Ovary (tissue), 9 donors: Measurements from ENCODE around the gene PIK3C2G. TPM values are rescaled to one million over a fixed set of nuclear protein-coding genes. Genes with fewer than 3 reads are reported as not detected.

Experiments
- DNase-seq, 5 donors: peaks; one replicate each; pipeline ENCODE4 v3.0.0-alpha.2; 2019 to 2020
- H3K27ac ChIP-seq, 2 donors: fragments of 200-600 bp; one replicate each; pipeline versions ENCODE4 v1.5.1 to v1.8.0; 2019 to 2022
- H3K27me3 ChIP-seq: fragments of 200-600 bp; one replicate; pipeline ENCODE4 v1.8.0; 2022
- H3K36me3 ChIP-seq: fragments of 200-600 bp; sonication (generic); one replicate; pipeline ENCODE4 v1.5.1; 2019
- H3K4me1 ChIP-seq: one replicate; pipeline ENCODE4 v1.8.1; 2013; ENCODE audit warnings: mild to moderate bottlenecking, moderate library complexity; ENCODE audit not compliant: insufficient read depth
- H3K4me3 ChIP-seq: fragments of 200-600 bp; sonication (generic); one replicate; pipeline ENCODE4 v1.5.1; 2017
- H3K9me3 ChIP-seq, 2 donors: fragments of 200-600 bp in 1 of 2; sonication (generic) in 1 of 2; one replicate each; pipeline versions ENCODE4 v1.5.1 to v1.8.1; 2013 to 2019; ENCODE audit warnings: mild to moderate bottlenecking in 1 of 2, moderate library complexity in 1 of 2
- CTCF ChIP-seq, 3 donors: fragments of 450-650 bp in 2 of 3; fragments of 200-600 bp in 1 of 3; IDR thresholded peaks; one replicate each; pipeline versions ENCODE4 v1.5.1 to v1.8.0; 2016 to 2022; ENCODE audit warnings: antibody characterized with exemption in 3 of 3, mild to moderate bottlenecking in 1 of 3
- EP300 ChIP-seq: sonication (generic); formaldehyde crosslinking; IDR thresholded peaks from one replicate; pipeline ENCODE4 v1.6.1; 2017; ENCODE audit warnings: antibody characterized with exemption
- POLR2A ChIP-seq: fragments of 450-650 bp; IDR thresholded peaks from one replicate; pipeline ENCODE4 v1.6.1; 2017; ENCODE audit warnings: antibody characterized with exemption, mild to moderate bottlenecking, moderate library complexity
- WGBS, 3 donors: extraction: QIAGEN DNeasy Blood & Tissue Kit in 1 of 3; methylation state at CpG; one replicate each; pipeline versions ENCODE4 v1.1.5 to v1.1.7; 2013 to 2017; 5-methylcytosine and 5-hydroxymethylcytosine counted together
- intact Hi-C, 4 donors: fragments of 100-400 bp; cut with DNase I; formaldehyde crosslinking; loops; one replicate each; pipeline versions ENCODE4 v1.11.0 to v1.15.1; 2022 to 2023
- polyA plus RNA-seq, 2 donors: library from polyadenylated mRNA; stranded (reverse); fragments of 200-250 nt in 1 of 2; fragments of 350-450 nt in 1 of 2; fragmentation: Illumina TruSeq in 1 of 2; extraction: RNeasy Lipid Tissue Mini Kit (QIAGEN cat#74804) in 1 of 2; gene quantifications; one replicate each; pipeline ENCODE4 v1.2.3, GENCODE V29; 2013 to 2014
- total RNA-seq, 7 donors: library from RNA; depleted of rRNA in 2 of 7; stranded (reverse); fragments of >200 nt in 2 of 7; fragmentation: NEBNext Ultra II Directional in 3 of 7; extraction: Animal tissue kit (Norgen Biotek cat#: 25700) in 3 of 7; gene quantifications; one replicate each; pipeline versions ENCODE4 v1.1.0 to v1.2.4, GENCODE V29; 2016 to 2023
- donor health status: DM: no; HTN: no; CAD: no; lungs with moderate emphysema.
- donor health status: DM: no; HTN: no; CAD: no.
- donor health status: Bipolar disorder and iron deficiency.
- donor health status: DM: yes; HTN: yes; CAD: no.
- donor health status: DM: no; HTN: no; CAD: no.
- donor health status: DM: yes; HTN: yes; CAD: no.

Gene PIK3C2G
- total and polyA plus RNA-seq, 9 donors, result 0.02 to 1.6 (median 0.07) TPM; not detected in 4

- H3K27ac ChIP-seq, result no peak overlapping the region
- no peaks in the 10 kb centered on the region for H3K27me3 ChIP-seq
- WGBS, 3 donors, result 83 to 92% (median 90%) methylated on average over 2 of the region's 2 CpGs
- peaks cover 2% of the 10 kb centered on the region for H3K4me1 ChIP-seq
- intact Hi-C loops, result no loop called here
- TF ChIP-seq CTCF (IDR thresholded peaks at IDR 0.05) (no peak), EP300 (no peak), POLR2A (no peak)
- H3K36me3 ChIP-seq, result no peaks in the 10 kb centered on the region
- no peaks in the 10 kb centered on the region for H3K9me3 ChIP-seq
- no peak for DNase-seq
- H3K4me3 ChIP-seq, result no peak overlapping the region
Observed at GRCh38 chr12:18320976-18321375, 59.7 kb downstream of the PIK3C2G start.

- no peak overlapping the region for H3K4me3 ChIP-seq
- H3K36me3 ChIP-seq, result no peaks in the 10 kb centered on the region
- H3K4me1 ChIP-seq, result peaks cover 2% of the 10 kb centered on the region
- H3K9me3 ChIP-seq, result no peaks in the 10 kb centered on the region
- no peaks in the 10 kb centered on the region for H3K27me3 ChIP-seq
- no peak for DNase-seq
- intact Hi-C loops, result no loop called here
- H3K27ac ChIP-seq, result no peak overlapping the region
- TF ChIP-seq EP300 (no peak), CTCF (IDR thresholded peaks at IDR 0.05) (no peak), POLR2A (no peak)
Observed at GRCh38 chr12:18323159-18323558, 61.8 kb downstream of the PIK3C2G start.

- intact Hi-C loops, result loop anchor here in 1 of 4 donors (5.0 kb wide), 1 partner anchor 265 kb away; no protein-coding TSS in a partner anchor
- DNase-seq, result no peak
- Histone ChIP-seq H3K27ac (no peak overlapping the region), H3K36me3 (no peaks in the 10 kb centered on the region), H3K9me3 (no peaks in the 10 kb centered on the region), H3K4me1 (no peaks in the 10 kb centered on the region), H3K4me3 (no peak overlapping the region), H3K27me3 (no peaks in the 10 kb centered on the region)
- WGBS, 3 donors, result 26 to 39% (median 36%) methylated on average over 2 of the region's 2 CpGs
- no peak for TF ChIP-seq EP300
- no peak for TF ChIP-seq POLR2A
- no peak for TF ChIP-seq CTCF (IDR thresholded peaks at IDR 0.05)
Observed at GRCh38 chr12:18327036-18327435, 65.7 kb downstream of the PIK3C2G start.

GRCh38 chr12:18332173-18332572, 70.9 kb downstream of the PIK3C2G start:
- intact Hi-C loops, result no loop called here
- TF ChIP-seq CTCF (IDR thresholded peaks at IDR 0.05) (no peak), POLR2A (no peak), EP300 (no peak)
- H3K27ac ChIP-seq, result no peak overlapping the region
- no peaks in the 10 kb centered on the region for H3K9me3 ChIP-seq
- no peaks in the 10 kb centered on the region for H3K4me1 ChIP-seq
- H3K4me3 ChIP-seq, result no peak overlapping the region
- 88 to 94% (median 90%) methylated on average over 4 of the region's 4 CpGs for WGBS, 3 donors
- no peaks in the 10 kb centered on the region for H3K36me3 ChIP-seq
- no peaks in the 10 kb centered on the region for H3K27me3 ChIP-seq
- no peak for DNase-seq
